HG03196 (cell line): Measurements from ENCODE around the gene CNP.

Experiments
- ATAC-seq: cut with Tn5 transposase; IDR thresholded peaks from one replicate; pipeline ENCODE4 v1.9.1; 2021; ENCODE audit not compliant: unreplicated experiment

CNP gene

DNA sequence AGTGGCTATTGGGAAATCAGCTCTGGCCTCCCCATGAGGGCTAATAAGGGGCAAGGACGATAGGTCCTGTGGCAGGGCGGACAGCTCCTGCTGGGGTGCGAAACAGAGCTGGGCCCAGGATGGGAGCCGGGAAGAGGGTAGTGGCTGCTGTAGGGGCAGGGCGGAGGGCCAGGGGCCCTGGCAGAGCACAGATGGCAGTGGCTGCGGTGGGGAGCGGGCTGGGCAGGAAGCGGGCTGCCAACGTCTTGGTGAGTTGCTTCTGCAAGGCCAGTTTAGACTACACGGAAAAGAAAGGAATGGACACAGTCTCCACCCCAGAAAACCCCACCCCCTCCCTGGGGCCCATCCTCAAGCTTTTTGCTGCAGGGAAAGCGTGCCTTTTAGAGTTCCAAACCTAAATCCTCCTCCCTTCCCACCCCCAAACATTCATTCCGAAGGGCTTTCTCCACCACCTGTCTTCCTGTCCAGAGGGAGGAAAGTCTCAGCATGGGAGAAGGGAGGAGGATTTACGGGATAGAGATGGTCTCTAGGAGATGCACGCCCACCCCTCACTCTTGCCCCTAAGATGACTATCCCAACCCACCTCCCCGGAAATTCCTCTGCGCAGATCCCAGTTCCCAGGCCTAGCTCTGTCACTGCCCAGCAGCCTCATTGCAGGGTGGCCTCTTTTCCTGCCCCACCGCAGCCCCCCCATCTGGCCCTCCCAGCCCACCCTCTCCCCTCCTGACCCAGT, 60.4 kb downstream of the CNP start:
- ATAC-seq = no peak
